Motor neuron (in vitro differentiated cells): ENCODE data around the gene EPS8L3. TPM values are rescaled to one million over a fixed set of nuclear protein-coding genes. Genes with fewer than 3 reads are reported as not detected.
A peak's percentile ranks its signal among the peaks of the same experiment; 100 is the strongest.

Experiments
- ATAC-seq, 8 experiments: fragments of 200-7000 bp; cut with Tn5 transposase; replicated peaks in 6 of 8; 2 replicates each; pipeline ENCODE4 v1.8.0; 2021; ENCODE audit warnings: mild to moderate bottlenecking in 8 of 8, moderate library complexity in 8 of 8
- H3K27ac ChIP-seq, 2 donors: fragments of 250-450 bp; sonication (Bioruptor Pico); 2 replicates each; pipeline ENCODE4 v1.9.0; 2021; ENCODE audit warnings: antibody characterized with exemption in 2 of 2, mild to moderate bottlenecking in 2 of 2, moderate library complexity in 1 of 2
- H3K4me1 ChIP-seq, 2 donors: fragments of 250-450 bp; sonication (Bioruptor Pico); replicated peaks in 1 of 2; 2 replicates each; pipeline ENCODE4 v1.6.1; 2021; ENCODE audit warnings: antibody characterized with exemption in 2 of 2, mild to moderate bottlenecking in 2 of 2, moderate library complexity in 1 of 2
- H3K4me3 ChIP-seq, 5 donors: fragments of 250-450 bp; sonication (Bioruptor Pico); 2 replicates each; pipeline ENCODE4 v1.9.0; 2021; ENCODE audit warnings: antibody characterized with exemption in 5 of 5, mild to moderate bottlenecking in 5 of 5, moderate library complexity in 4 of 5
- WGBS, 10 experiments: fragments of 450-650 bp; shearing (Covaris generic); methylation state at CpG; one replicate each; pipeline ENCODE4 v1.0.0; 2022; 5-methylcytosine and 5-hydroxymethylcytosine counted together
- in situ Hi-C, 9 experiments: fragments of 400-800 bp; cut with MboI; loops; one replicate each; pipeline ENCODE4 v1.15.0; 2021; ENCODE audit warnings: low sequenced_read_pairs in 9 of 9, low pct_unique_long_range_greater_than_20kb in 2 of 9; ENCODE audit not compliant: unreplicated experiment in 9 of 9
- total RNA-seq, 8 experiments: library from RNA; unstranded; fragments of 300-600 nt; gene quantifications; 2 replicates each; pipeline versions ENCODE4 v1.2.3 to v1.2.4, GENCODE V29; 2022

Gene EPS8L3
- total RNA-seq, 8 experiments from 2014 or later = 1.0 to 3.1 TPM; not detected in 6

GRCh38 chr1:109773900-109774485 lies 10.3 kb upstream of the EPS8L3 start:
- in situ Hi-C loops = loop anchor here in 8 of 9 experiments (10.0 to 25.0 kb wide), 6 partner anchors 112 to 237 kb away; partner anchors contain the start of genes GNAI3 (in 8 of the 8), AHCYL1 (in 4 of the 8), GPR61 (in 2 of the 8) and GSTM2 (in 1 of the 8)

GRCh38 chr1:109773203-109773899 lies 9.6 kb upstream of the EPS8L3 start:
- peak; percentile 79 to 94 (median 84) for ATAC-seq
- no peak overlapping the region for H3K27ac ChIP-seq
- no peak overlapping the region for H3K4me3 ChIP-seq
- peaks cover 0 to 3% of the 10 kb centered on the region in 2 donors for H3K4me1 ChIP-seq
- in situ Hi-C loops = loop anchor here in 8 of 9 experiments (10.0 to 25.0 kb wide), 6 partner anchors 111 to 236 kb away; partner anchors contain the start of genes GNAI3 (in 8 of the 8), AHCYL1 (in 4 of the 8), GPR61 (in 2 of the 8) and GSTM2 (in 1 of the 8)
- 0 to 100% (median 59%) methylated on average over 2 to 15 of the region's 17 CpGs; no CpG with 5 or more reads in 2 of the 10 experiments for WGBS, 10 experiments

More at GRCh38 chr1:109773900-109774485, 10.3 kb upstream of the EPS8L3 start:
- 21 to 80% (median 50%) methylated on average over 1 to 5 of the region's 6 CpGs; no CpG with 5 or more reads in 5 of the 10 experiments for WGBS, 10 experiments
- Histone ChIP-seq H3K4me3 (no peak overlapping the region), H3K4me1 (peaks cover 0 to 3% of the 10 kb centered on the region in 2 donors), H3K27ac (no peak overlapping the region)
- peak in 2 of 8 experiments; percentile 2 to 5 for ATAC-seq

- WGBS, 10 experiments = 90 to 97% (median 92%) methylated on average over 2 to 5 of the region's 6 CpGs; no CpG with 5 or more reads in 5 of the 10 experiments
- H3K4me3 ChIP-seq = no peak overlapping the region
- in situ Hi-C loops = loop anchor here in 8 of 9 experiments (10.0 to 25.0 kb wide), 6 partner anchors 110 to 235 kb away; partner anchors contain the start of genes GNAI3 (in 8 of the 8), AHCYL1 (in 4 of the 8), GPR61 (in 2 of the 8) and GSTM2 (in 1 of the 8)
- H3K27ac ChIP-seq = no peak overlapping the region
- H3K4me1 ChIP-seq = peaks cover 1 to 5% of the 10 kb centered on the region in 2 donors
- ATAC-seq = no peak
Observed at GRCh38 chr1:109772658-109773202, 9.0 kb upstream of the EPS8L3 start.

- 0 to 88% (median 65%) methylated on average over 1 to 9 of the region's 10 CpGs; no CpG with 5 or more reads in 4 of the 10 experiments for WGBS, 10 experiments
- H3K4me3 ChIP-seq = no peak overlapping the region
- ATAC-seq = no peak
- in situ Hi-C loops = loop anchor here in 8 of 9 experiments (10.0 to 25.0 kb wide), 6 partner anchors 110 to 235 kb away; partner anchors contain the start of genes GNAI3 (in 8 of the 8), AHCYL1 (in 4 of the 8), GPR61 (in 2 of the 8) and GSTM2 (in 1 of the 8)
- H3K4me1 ChIP-seq = peaks cover 9% of the 10 kb centered on the region in 2 donors
- no peak overlapping the region for H3K27ac ChIP-seq
Observed at GRCh38 chr1:109771712-109772657, 8.3 kb upstream of the EPS8L3 start.

GRCh38 chr1:109770331-109771095 lies 6.8 kb upstream of the EPS8L3 start:
- Histone ChIP-seq H3K27ac (no peak overlapping the region), H3K4me3 (no peak overlapping the region), H3K4me1 (peaks cover 14 to 16% of the 10 kb centered on the region in 2 donors)
- in situ Hi-C loops = loop anchor here in 8 of 9 experiments (10.0 to 25.0 kb wide), 6 partner anchors 108 to 233 kb away; partner anchors contain the start of genes GNAI3 (in 8 of the 8), AHCYL1 (in 4 of the 8), GPR61 (in 2 of the 8) and GSTM2 (in 1 of the 8)
- peak in 2 of 8 experiments; percentile 3 to 17 for ATAC-seq
- whole genome bisulfite sequencing, 10 experiments = 60 to 100% (median 79%) methylated on average over 1 to 7 of the region's 11 CpGs; no CpG with 5 or more reads in 1 of the 10 experiments

GRCh38 chr1:109769330-109770078 lies 5.8 kb upstream of the EPS8L3 start:
- peak in 5 of 8 experiments; percentile 14 to 68 (median 31) for ATAC-seq
- Histone ChIP-seq H3K4me1 (peaks cover 14 to 16% of the 10 kb centered on the region in 2 donors), H3K4me3 (no peak overlapping the region), H3K27ac (no peak overlapping the region)
- WGBS, 10 experiments = 0 to 82% (median 77%) methylated on average over 2 to 11 of the region's 11 CpGs; no CpG with 5 or more reads in 2 of the 10 experiments
- in situ Hi-C loops = loop anchor here in 8 of 9 experiments (10.0 to 25.0 kb wide), 6 partner anchors 107 to 232 kb away; partner anchors contain the start of genes GNAI3 (in 8 of the 8), AHCYL1 (in 4 of the 8), GPR61 (in 2 of the 8) and GSTM2 (in 1 of the 8)

- in situ Hi-C loops = loop anchor here in 3 of 9 experiments (25.0 kb wide), 3 partner anchors 107 to 232 kb away; partner anchors contain the start of genes GNAI3 (in 2 of the 3), GPR61 (in 2 of the 3), GSTM2 (in 1 of the 3) and GSTM4 (in 1 of the 3)
- ATAC-seq = no peak
- Histone ChIP-seq H3K27ac (no peak overlapping the region), H3K4me3 (no peak overlapping the region), H3K4me1 (peaks cover 14 to 16% of the 10 kb centered on the region in 2 donors)
- WGBS, 10 experiments = 77 to 80% methylated on average over 3 to 6 of the region's 7 CpGs; no CpG with 5 or more reads in 8 of the 10 experiments
Observed at GRCh38 chr1:109768820-109769219, 5.1 kb upstream of the EPS8L3 start.

GRCh38 chr1:109768335-109768650 lies 4.6 kb upstream of the EPS8L3 start:
- Histone ChIP-seq H3K27ac (no peak overlapping the region), H3K4me1 (peaks cover 14 to 16% of the 10 kb centered on the region in 2 donors), H3K4me3 (no peak overlapping the region)
- 50 to 100% (median 75%) methylated on average over 1 to 2 of the region's 2 CpGs; no CpG with 5 or more reads in 4 of the 10 experiments for WGBS, 10 experiments
- in situ Hi-C loops = loop anchor here in 3 of 9 experiments (25.0 kb wide), 3 partner anchors 106 to 231 kb away; partner anchors contain the start of genes GNAI3 (in 2 of the 3), GPR61 (in 2 of the 3), GSTM2 (in 1 of the 3) and GSTM4 (in 1 of the 3)
- ATAC-seq = no peak

GRCh38 chr1:109767637-109768334 lies 4.1 kb upstream of the EPS8L3 start:
- in situ Hi-C loops = loop anchor here in 3 of 9 experiments (25.0 kb wide), 3 partner anchors 105 to 230 kb away; partner anchors contain the start of genes GNAI3 (in 2 of the 3), GPR61 (in 2 of the 3), GSTM2 (in 1 of the 3) and GSTM4 (in 1 of the 3)
- WGBS, 10 experiments = 82 to 97% (median 87%) methylated on average over 2 to 10 of the region's 10 CpGs; no CpG with 5 or more reads in 4 of the 10 experiments
- Histone ChIP-seq H3K27ac (peak overlapping the region in 1 of 2 donors; percentile 64), H3K4me1 (peaks cover 14 to 16% of the 10 kb centered on the region in 2 donors), H3K4me3 (no peak overlapping the region)
- ATAC-seq = peak in 3 of 8 experiments; percentile 26 to 40 (median 28)
